IMR-90 (cell line): ENCODE results near the gene SEMA3E. TPM values are rescaled to one million over a fixed set of nuclear protein-coding genes. Genes with fewer than 3 reads are reported as not detected.

Experiments
- ATAC-seq: fragments of 200-7000 bp; cut with Tn5 transposase; 2 replicates; pipeline ENCODE4 v1.9.1; 2020; ENCODE audit warnings: low read depth, mild to moderate bottlenecking, moderate library complexity
- BruUV-seq: library from RNA; stranded (reverse); fragments of 400-500 nt; replicated peaks from 2 replicates; lab custom pipeline; 2021; lab: Mats Ljungman, UMichigan
- CTCF ChIA-PET: fragments of 300-600 bp; formaldehyde crosslinking; extraction: SDS; loops from one replicate; lab custom pipeline; 2021; ENCODE audit warnings: antibody characterized with exemption; lab: Yijun Ruan, JAX
- POLR2A ChIA-PET: fragments of 300-600 bp; sonication (Branson Sonifier 250); formaldehyde crosslinking; loops from one replicate; lab custom pipeline; 2022; ENCODE audit warnings: antibody characterized with exemption; ENCODE audit not compliant: unreplicated experiment; lab: Charles Lee
- DNase-seq: peaks from one replicate; pipeline ENCODE4 v3.0.0; 2013
- H2AFZ ChIP-seq: replicated peaks from 2 replicates; pipeline ENCODE3; 2013; ENCODE audit warnings: low read length, mild to moderate bottlenecking; ENCODE audit not compliant: poor library complexity
- H2AK5ac ChIP-seq: 2 replicates; pipeline ENCODE4 v1.6.1; 2013; ENCODE audit warnings: low read depth, low read length, inconsistent platforms
- H2AK9ac ChIP-seq: replicated peaks from 2 replicates; pipeline ENCODE3; 2013; ENCODE audit warnings: mild to moderate bottlenecking, low read depth, low read length, moderate library complexity; ENCODE audit not compliant: poor library complexity
- H2BK120ac ChIP-seq: 2 replicates; pipeline ENCODE4 v1.6.1; 2013; ENCODE audit warnings: low read depth, low read length, inconsistent platforms
- H2BK15ac ChIP-seq: 3 replicates; pipeline ENCODE4 v1.6.1; 2013; ENCODE audit warnings: low read depth, low read length, inconsistent platforms
- H2BK20ac ChIP-seq: 2 replicates; pipeline ENCODE4 v1.6.1; 2013; ENCODE audit warnings: low read depth, mild to moderate bottlenecking, inconsistent platforms, low read length, moderate library complexity
- H2BK5ac ChIP-seq: 2 replicates; pipeline ENCODE4 v1.6.1; 2013; ENCODE audit warnings: mild to moderate bottlenecking, low read depth, low read length, inconsistent platforms; ENCODE audit not compliant: poor library complexity, severe bottlenecking
- H3K14ac ChIP-seq: replicated peaks from 2 replicates; pipeline ENCODE4 v1.6.1; 2013; ENCODE audit warnings: low read depth, low read length, inconsistent platforms
- H3K18ac ChIP-seq: 2 replicates; pipeline ENCODE4 v1.6.1; 2013; ENCODE audit warnings: low read depth, low read length, control low read depth
- H3K23ac ChIP-seq: 2 replicates; pipeline ENCODE4 v1.6.1; 2013; ENCODE audit warnings: low read depth, low read length, inconsistent platforms
- H3K27ac ChIP-seq: 2 replicates; pipeline ENCODE4 v1.5.1; 2013; ENCODE audit warnings: mild to moderate bottlenecking, control low read depth, low read length; ENCODE audit not compliant: insufficient read depth
- H3K27me3 ChIP-seq: 2 replicates; pipeline ENCODE4 v1.6.1; 2013; ENCODE audit warnings: low read length; ENCODE audit not compliant: control insufficient read depth, insufficient read depth
- H3K36me3 ChIP-seq: 2 replicates; pipeline ENCODE4 v1.6.1; 2013; ENCODE audit warnings: low read length, mixed read lengths; ENCODE audit not compliant: control insufficient read depth, insufficient read depth
- H3K4ac ChIP-seq: 2 replicates; pipeline ENCODE4 v1.6.1; 2013; ENCODE audit warnings: low read depth, low read length, inconsistent platforms
- H3K4me1 ChIP-seq: 2 replicates; pipeline ENCODE4 v1.6.1; 2013; ENCODE audit warnings: low read length, mixed read lengths; ENCODE audit not compliant: control insufficient read depth, insufficient read depth
- H3K4me2 ChIP-seq: 2 replicates; pipeline ENCODE4 v1.6.1; 2013; ENCODE audit warnings: low read depth, mild to moderate bottlenecking, control low read depth, low read length, moderate library complexity
- H3K4me3 ChIP-seq: 2 replicates; pipeline ENCODE4 v1.5.1; 2013; ENCODE audit warnings: low read depth, mild to moderate bottlenecking, control low read depth, low read length, moderate library complexity; ENCODE audit not compliant: insufficient read depth
- H3K56ac ChIP-seq: 2 replicates; pipeline ENCODE4 v1.6.1; 2013; ENCODE audit warnings: low read length, inconsistent platforms; ENCODE audit not compliant: insufficient read depth; ENCODE audit errors: extremely low read depth
- H3K79me1 ChIP-seq, 2 experiments: 2 replicates each; pipeline ENCODE4 v1.6.1; 2013; ENCODE audit warnings: low read length in 2 of 2, inconsistent platforms in 1 of 2, low read depth in 1 of 2
- H3K9ac ChIP-seq: 2 replicates; pipeline ENCODE4 v1.6.1; 2013; ENCODE audit warnings: low read depth, low read length, control low read depth
- H3K9me1 ChIP-seq: 2 replicates; pipeline ENCODE4 v1.6.1; 2013; ENCODE audit warnings: low read length, inconsistent platforms; ENCODE audit not compliant: insufficient read depth
- H3K9me3 ChIP-seq: 2 replicates; pipeline ENCODE4 v1.6.1; 2013; ENCODE audit warnings: low read length; ENCODE audit not compliant: control insufficient read depth, insufficient read depth
- H4K20me1 ChIP-seq: 2 replicates; pipeline ENCODE4 v1.6.1; 2013; ENCODE audit warnings: low read length, inconsistent platforms; ENCODE audit not compliant: insufficient read depth
- H4K5ac ChIP-seq: 2 replicates; pipeline ENCODE4 v1.6.1; 2013; ENCODE audit warnings: mild to moderate bottlenecking, low read depth, low read length, control low read depth
- H4K8ac ChIP-seq, 2 experiments: 2 replicates each; pipeline ENCODE4 v1.6.1; 2013; ENCODE audit warnings: low read depth in 2 of 2, low read length in 2 of 2, control low read depth in 1 of 2, inconsistent platforms in 1 of 2
- H4K91ac ChIP-seq: 2 replicates; pipeline ENCODE4 v1.6.1; 2013; ENCODE audit warnings: low read depth, low read length, inconsistent platforms; ENCODE audit not compliant: insufficient read depth
- BHLHE40 ChIP-seq: fragments of 150-350 bp; IDR thresholded peaks from 2 replicates; pipeline ENCODE4 v1.6.1; 2016; ENCODE audit warnings: mild to moderate bottlenecking, low read depth, low read length
- CEBPB ChIP-seq: IDR thresholded peaks from 2 replicates; pipeline ENCODE4 v1.6.1; 2012; ENCODE audit warnings: low read depth, low read length, improper control_type of control experiment
- CHD1 ChIP-seq: IDR thresholded peaks from 2 replicates; pipeline ENCODE4 v1.6.1; 2012; ENCODE audit warnings: low read depth, low read length, improper control_type of control experiment
- CTCF ChIP-seq: conservative IDR thresholded peaks from 2 replicates; pipeline ENCODE4 v1.5.1; 2012; ENCODE audit warnings: mild to moderate bottlenecking, low read depth, low read length, improper control_type of control experiment
- FOS ChIP-seq: fragments of 150-350 bp; IDR thresholded peaks from 2 replicates; pipeline ENCODE4 v1.6.1; 2016; ENCODE audit warnings: low read depth, low read length
- MAFK ChIP-seq: IDR thresholded peaks from 2 replicates; pipeline ENCODE4 v1.6.1; 2012; ENCODE audit warnings: low read depth, low read length, improper control_type of control experiment
- MAZ ChIP-seq: IDR thresholded peaks from 2 replicates; pipeline ENCODE4 v1.6.1; 2012; ENCODE audit warnings: low read depth, mild to moderate bottlenecking, low read length, improper control_type of control experiment, moderate library complexity, borderline replicate concordance
- MXI1 ChIP-seq: IDR thresholded peaks from 2 replicates; pipeline ENCODE4 v1.6.1; 2012; ENCODE audit warnings: low read depth, mild to moderate bottlenecking, low read length, moderate library complexity, borderline replicate concordance
- NFE2L2 ChIP-seq: fragments of 150-350 bp; IDR thresholded peaks from 2 replicates; pipeline ENCODE4 v1.6.1; 2016; ENCODE audit warnings: low read depth, mild to moderate bottlenecking, low read length
- POLR2A ChIP-seq: IDR thresholded peaks from 2 replicates; pipeline ENCODE4 v1.6.1; 2012; ENCODE audit warnings: mild to moderate bottlenecking, low read depth, low read length
- RAD21 ChIP-seq: IDR thresholded peaks from 2 replicates; pipeline ENCODE4 v1.6.1; 2012; ENCODE audit warnings: low read length, improper control_type of control experiment
- RCOR1 ChIP-seq: IDR thresholded peaks from 2 replicates; pipeline ENCODE4 v1.6.1; 2012; ENCODE audit warnings: mild to moderate bottlenecking, low read length, improper control_type of control experiment; ENCODE audit not compliant: insufficient replicate concordance
- RFX5 ChIP-seq: IDR thresholded peaks from 2 replicates; pipeline ENCODE4 v1.8.0; 2012; ENCODE audit warnings: low read depth, mild to moderate bottlenecking, low read length, moderate library complexity
- SMC3 ChIP-seq: fragments of 150-350 bp; IDR thresholded peaks from 2 replicates; pipeline ENCODE4 v1.6.1; 2016; ENCODE audit warnings: low read depth, mild to moderate bottlenecking, antibody characterized with exemption, low read length, moderate library complexity
- WGBS, 2 experiments: methylation state at CpG; one replicate each; pipeline versions ENCODE4 v1.1.5 to v1.1.7; 2013; ENCODE audit warnings: missing lambda C conversion rate in 2 of 2; ENCODE audit not compliant: insufficient read length in 1 of 2; ENCODE audit errors: extremely low coverage in 2 of 2; 5-methylcytosine and 5-hydroxymethylcytosine counted together
- dilution Hi-C: fragments of 300-500 bp; cut with HindIII; formaldehyde crosslinking; loops from one replicate; pipeline ENCODE4 v1.14.3; 2018; ENCODE audit warnings: low sequenced_read_pairs; ENCODE audit not compliant: unreplicated experiment
- in situ Hi-C: fragments of 300-500 bp; cut with MboI; formaldehyde crosslinking; loops from 3 replicates; pipeline ENCODE4 v1.14.3; 2019; ENCODE audit warnings: low sequenced_read_pairs, inconsistent platforms, mixed read lengths
- intact Hi-C: fragments of 100-400 bp; cut with micrococcal nuclease; formaldehyde crosslinking; loops from 2 replicates; pipeline ENCODE4 v1.10.0; 2022
- polyA plus RNA-seq, 3 experiments: library from polyadenylated mRNA; depleted of rRNA; stranded (reverse); fragments of >200 nt; gene quantifications; 2 replicates each; pipeline ENCODE4 v1.2.3, GENCODE V29; 2012; ENCODE audit warnings: low replicate concordance in 1 of 3
- total RNA-seq: library from RNA; depleted of rRNA; stranded (reverse); fragments of >200 nt; gene quantifications from 2 replicates; pipeline ENCODE4 v1.2.3, GENCODE V29; 2012
- TF ChIP-seq, protein P1 (sequence below): fragments of 150-350 bp; IDR thresholded peaks from 2 replicates; pipeline ENCODE4 v1.6.1; 2017; ENCODE audit warnings: mild to moderate bottlenecking, antibody characterized with exemption, low read length, low read depth
- TF ChIP-seq, protein P2 (sequence below): fragments of 150-350 bp; IDR thresholded peaks from 2 replicates; pipeline ENCODE4 v1.6.1; 2016; ENCODE audit warnings: low read depth, mild to moderate bottlenecking, low read length, moderate library complexity, borderline replicate concordance

The SEMA3E gene
- total and polyA plus RNA-seq, 2 of the 4 experiments (the other 2 are of a cell fraction) = 0.31 to 0.72 TPM

DNA sequence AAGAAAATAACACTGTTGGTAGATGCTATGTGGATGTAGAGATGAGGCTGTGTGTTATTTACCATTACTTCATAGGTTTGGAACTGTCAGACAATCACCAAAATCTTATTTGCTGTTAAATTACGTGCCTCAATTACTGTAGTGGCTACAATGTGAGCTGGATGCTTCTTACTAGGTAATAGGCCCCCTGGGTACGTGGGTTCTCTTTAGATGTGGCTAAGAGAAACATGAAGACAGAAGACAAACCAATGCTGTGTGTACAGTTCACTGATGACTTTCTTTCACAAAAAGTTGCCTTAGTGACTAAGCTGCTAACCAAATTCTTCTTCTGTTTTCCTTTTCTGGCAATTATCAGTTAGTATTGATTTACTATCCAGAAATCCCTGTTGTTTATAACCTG, 144.6 kb downstream of the SEMA3E start:
- BruUV-seq = no TSS peak
- Histone ChIP-seq H3K79me1 (no peaks in the 10 kb centered on the region), H3K4me3 (no peak overlapping the region), H3K18ac (no peak overlapping the region), H2AK5ac (no peak overlapping the region), H3K9me1 (no peaks in the 10 kb centered on the region), H3K9ac (no peak overlapping the region), H2BK20ac (no peak overlapping the region), H4K20me1 (no peaks in the 10 kb centered on the region), H3K4ac (no peak overlapping the region), H3K4me1 (no peaks in the 10 kb centered on the region), H4K91ac (no peak overlapping the region), H3K36me3 (no peaks in the 10 kb centered on the region), H3K27me3 (no peaks in the 10 kb centered on the region), H2BK120ac (no peak overlapping the region), H3K27ac (no peak overlapping the region), H3K56ac (no peak overlapping the region), H4K8ac (no peak overlapping the region), H3K23ac (no peak overlapping the region), H2AFZ (no peak overlapping the region), H2BK15ac (no peak overlapping the region), H2BK5ac (no peak overlapping the region), H3K14ac (no peak overlapping the region), H3K4me2 (no peak overlapping the region), H3K9me3 (no peaks in the 10 kb centered on the region), H4K5ac (no peak overlapping the region), H2AK9ac (no peak overlapping the region)
- POLR2A ChIA-PET = no interaction called here
- ATAC-seq (no peak), DNase-seq (no peak)
- dilution Hi-C loops = no loop called here
- in situ Hi-C loops = no loop called here
- intact Hi-C loops = no loop called here
- CTCF ChIA-PET = no interaction called here
- TF ChIP-seq RAD21 (no peak), MAFK (no peak), NFE2L2 (no peak), MXI1 (no peak), MAZ (no peak), FOS (no peak), BHLHE40 (no peak), SMC3 (no peak), CEBPB (no peak), CTCF (no peak), CHD1 (no peak), RFX5 (no peak), POLR2A (no peak), RCOR1 (no peak)
- TF ChIP-seq, protein P1, sequence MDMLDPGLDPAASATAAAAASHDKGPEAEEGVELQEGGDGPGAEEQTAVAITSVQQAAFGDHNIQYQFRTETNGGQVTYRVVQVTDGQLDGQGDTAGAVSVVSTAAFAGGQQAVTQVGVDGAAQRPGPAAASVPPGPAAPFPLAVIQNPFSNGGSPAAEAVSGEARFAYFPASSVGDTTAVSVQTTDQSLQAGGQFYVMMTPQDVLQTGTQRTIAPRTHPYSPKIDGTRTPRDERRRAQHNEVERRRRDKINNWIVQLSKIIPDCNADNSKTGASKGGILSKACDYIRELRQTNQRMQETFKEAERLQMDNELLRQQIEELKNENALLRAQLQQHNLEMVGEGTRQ = no peak
- TF ChIP-seq, protein P2, sequence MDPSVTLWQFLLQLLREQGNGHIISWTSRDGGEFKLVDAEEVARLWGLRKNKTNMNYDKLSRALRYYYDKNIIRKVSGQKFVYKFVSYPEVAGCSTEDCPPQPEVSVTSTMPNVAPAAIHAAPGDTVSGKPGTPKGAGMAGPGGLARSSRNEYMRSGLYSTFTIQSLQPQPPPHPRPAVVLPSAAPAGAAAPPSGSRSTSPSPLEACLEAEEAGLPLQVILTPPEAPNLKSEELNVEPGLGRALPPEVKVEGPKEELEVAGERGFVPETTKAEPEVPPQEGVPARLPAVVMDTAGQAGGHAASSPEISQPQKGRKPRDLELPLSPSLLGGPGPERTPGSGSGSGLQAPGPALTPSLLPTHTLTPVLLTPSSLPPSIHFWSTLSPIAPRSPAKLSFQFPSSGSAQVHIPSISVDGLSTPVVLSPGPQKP = no peak
- no CpG with 5 or more reads among the region's 2 CpGs for WGBS, 2 experiments
